IMR-90 (cell line): Measurements from ENCODE around the gene OMG. TPM values are rescaled to one million over a fixed set of nuclear protein-coding genes. Genes with fewer than 3 reads are reported as not detected.

Experiments used
- ATAC-seq: fragments of 200-7000 bp; cut with Tn5 transposase; 2 replicates; pipeline ENCODE4 v1.9.1; 2020; ENCODE audit warnings: low read depth, mild to moderate bottlenecking, moderate library complexity
- BruUV-seq: library from RNA; stranded (reverse); fragments of 400-500 nt; replicated peaks from 2 replicates; lab custom pipeline; 2021; lab: Mats Ljungman, UMichigan
- CTCF ChIA-PET: fragments of 300-600 bp; formaldehyde crosslinking; extraction: SDS; loops from one replicate; lab custom pipeline; 2021; ENCODE audit warnings: antibody characterized with exemption; lab: Yijun Ruan, JAX
- POLR2A ChIA-PET: fragments of 300-600 bp; sonication (Branson Sonifier 250); formaldehyde crosslinking; loops from one replicate; lab custom pipeline; 2022; ENCODE audit warnings: antibody characterized with exemption; ENCODE audit not compliant: unreplicated experiment; lab: Charles Lee
- DNase-seq: peaks from one replicate; pipeline ENCODE4 v3.0.0; 2013
- H2AFZ ChIP-seq: replicated peaks from 2 replicates; pipeline ENCODE3; 2013; ENCODE audit warnings: low read length, mild to moderate bottlenecking; ENCODE audit not compliant: poor library complexity
- H2AK5ac ChIP-seq: 2 replicates; pipeline ENCODE4 v1.6.1; 2013; ENCODE audit warnings: low read depth, low read length, inconsistent platforms
- H2AK9ac ChIP-seq: replicated peaks from 2 replicates; pipeline ENCODE3; 2013; ENCODE audit warnings: mild to moderate bottlenecking, low read depth, low read length, moderate library complexity; ENCODE audit not compliant: poor library complexity
- H2BK120ac ChIP-seq: 2 replicates; pipeline ENCODE4 v1.6.1; 2013; ENCODE audit warnings: low read depth, low read length, inconsistent platforms
- H2BK15ac ChIP-seq: 3 replicates; pipeline ENCODE4 v1.6.1; 2013; ENCODE audit warnings: low read depth, low read length, inconsistent platforms
- H2BK20ac ChIP-seq: 2 replicates; pipeline ENCODE4 v1.6.1; 2013; ENCODE audit warnings: low read depth, mild to moderate bottlenecking, inconsistent platforms, low read length, moderate library complexity
- H2BK5ac ChIP-seq: 2 replicates; pipeline ENCODE4 v1.6.1; 2013; ENCODE audit warnings: mild to moderate bottlenecking, low read depth, low read length, inconsistent platforms; ENCODE audit not compliant: poor library complexity, severe bottlenecking
- H3K14ac ChIP-seq: replicated peaks from 2 replicates; pipeline ENCODE4 v1.6.1; 2013; ENCODE audit warnings: low read depth, low read length, inconsistent platforms
- H3K18ac ChIP-seq: 2 replicates; pipeline ENCODE4 v1.6.1; 2013; ENCODE audit warnings: low read depth, low read length, control low read depth
- H3K23ac ChIP-seq: 2 replicates; pipeline ENCODE4 v1.6.1; 2013; ENCODE audit warnings: low read depth, low read length, inconsistent platforms
- H3K27ac ChIP-seq: 2 replicates; pipeline ENCODE4 v1.5.1; 2013; ENCODE audit warnings: mild to moderate bottlenecking, control low read depth, low read length; ENCODE audit not compliant: insufficient read depth
- H3K27me3 ChIP-seq: 2 replicates; pipeline ENCODE4 v1.6.1; 2013; ENCODE audit warnings: low read length; ENCODE audit not compliant: control insufficient read depth, insufficient read depth
- H3K36me3 ChIP-seq: 2 replicates; pipeline ENCODE4 v1.6.1; 2013; ENCODE audit warnings: low read length, mixed read lengths; ENCODE audit not compliant: control insufficient read depth, insufficient read depth
- H3K4ac ChIP-seq: 2 replicates; pipeline ENCODE4 v1.6.1; 2013; ENCODE audit warnings: low read depth, low read length, inconsistent platforms
- H3K4me1 ChIP-seq: 2 replicates; pipeline ENCODE4 v1.6.1; 2013; ENCODE audit warnings: low read length, mixed read lengths; ENCODE audit not compliant: control insufficient read depth, insufficient read depth
- H3K4me2 ChIP-seq: 2 replicates; pipeline ENCODE4 v1.6.1; 2013; ENCODE audit warnings: low read depth, mild to moderate bottlenecking, control low read depth, low read length, moderate library complexity
- H3K4me3 ChIP-seq: 2 replicates; pipeline ENCODE4 v1.5.1; 2013; ENCODE audit warnings: low read depth, mild to moderate bottlenecking, control low read depth, low read length, moderate library complexity; ENCODE audit not compliant: insufficient read depth
- H3K56ac ChIP-seq: 2 replicates; pipeline ENCODE4 v1.6.1; 2013; ENCODE audit warnings: low read length, inconsistent platforms; ENCODE audit not compliant: insufficient read depth; ENCODE audit errors: extremely low read depth
- H3K79me1 ChIP-seq, 2 experiments: 2 replicates each; pipeline ENCODE4 v1.6.1; 2013; ENCODE audit warnings: low read length in 2 of 2, inconsistent platforms in 1 of 2, low read depth in 1 of 2
- H3K9ac ChIP-seq: 2 replicates; pipeline ENCODE4 v1.6.1; 2013; ENCODE audit warnings: low read depth, low read length, control low read depth
- H3K9me1 ChIP-seq: 2 replicates; pipeline ENCODE4 v1.6.1; 2013; ENCODE audit warnings: low read length, inconsistent platforms; ENCODE audit not compliant: insufficient read depth
- H3K9me3 ChIP-seq: 2 replicates; pipeline ENCODE4 v1.6.1; 2013; ENCODE audit warnings: low read length; ENCODE audit not compliant: control insufficient read depth, insufficient read depth
- H4K20me1 ChIP-seq: 2 replicates; pipeline ENCODE4 v1.6.1; 2013; ENCODE audit warnings: low read length, inconsistent platforms; ENCODE audit not compliant: insufficient read depth
- H4K5ac ChIP-seq: 2 replicates; pipeline ENCODE4 v1.6.1; 2013; ENCODE audit warnings: mild to moderate bottlenecking, low read depth, low read length, control low read depth
- H4K8ac ChIP-seq, 2 experiments: 2 replicates each; pipeline ENCODE4 v1.6.1; 2013; ENCODE audit warnings: low read depth in 2 of 2, low read length in 2 of 2, control low read depth in 1 of 2, inconsistent platforms in 1 of 2
- H4K91ac ChIP-seq: 2 replicates; pipeline ENCODE4 v1.6.1; 2013; ENCODE audit warnings: low read depth, low read length, inconsistent platforms; ENCODE audit not compliant: insufficient read depth
- BHLHE40 ChIP-seq: fragments of 150-350 bp; IDR thresholded peaks from 2 replicates; pipeline ENCODE4 v1.6.1; 2016; ENCODE audit warnings: mild to moderate bottlenecking, low read depth, low read length
- CEBPB ChIP-seq: IDR thresholded peaks from 2 replicates; pipeline ENCODE4 v1.6.1; 2012; ENCODE audit warnings: low read depth, low read length, improper control_type of control experiment
- CHD1 ChIP-seq: IDR thresholded peaks from 2 replicates; pipeline ENCODE4 v1.6.1; 2012; ENCODE audit warnings: low read depth, low read length, improper control_type of control experiment
- FOS ChIP-seq: fragments of 150-350 bp; IDR thresholded peaks from 2 replicates; pipeline ENCODE4 v1.6.1; 2016; ENCODE audit warnings: low read depth, low read length
- MAFK ChIP-seq: IDR thresholded peaks from 2 replicates; pipeline ENCODE4 v1.6.1; 2012; ENCODE audit warnings: low read depth, low read length, improper control_type of control experiment
- MAZ ChIP-seq: IDR thresholded peaks from 2 replicates; pipeline ENCODE4 v1.6.1; 2012; ENCODE audit warnings: low read depth, mild to moderate bottlenecking, low read length, improper control_type of control experiment, moderate library complexity, borderline replicate concordance
- MXI1 ChIP-seq: IDR thresholded peaks from 2 replicates; pipeline ENCODE4 v1.6.1; 2012; ENCODE audit warnings: low read depth, mild to moderate bottlenecking, low read length, moderate library complexity, borderline replicate concordance
- NFE2L2 ChIP-seq: fragments of 150-350 bp; IDR thresholded peaks from 2 replicates; pipeline ENCODE4 v1.6.1; 2016; ENCODE audit warnings: low read depth, mild to moderate bottlenecking, low read length
- POLR2A ChIP-seq: IDR thresholded peaks from 2 replicates; pipeline ENCODE4 v1.6.1; 2012; ENCODE audit warnings: mild to moderate bottlenecking, low read depth, low read length
- RAD21 ChIP-seq: IDR thresholded peaks from 2 replicates; pipeline ENCODE4 v1.6.1; 2012; ENCODE audit warnings: low read length, improper control_type of control experiment
- RCOR1 ChIP-seq: IDR thresholded peaks from 2 replicates; pipeline ENCODE4 v1.6.1; 2012; ENCODE audit warnings: mild to moderate bottlenecking, low read length, improper control_type of control experiment; ENCODE audit not compliant: insufficient replicate concordance
- RFX5 ChIP-seq: IDR thresholded peaks from 2 replicates; pipeline ENCODE4 v1.8.0; 2012; ENCODE audit warnings: low read depth, mild to moderate bottlenecking, low read length, moderate library complexity
- SMC3 ChIP-seq: fragments of 150-350 bp; IDR thresholded peaks from 2 replicates; pipeline ENCODE4 v1.6.1; 2016; ENCODE audit warnings: low read depth, mild to moderate bottlenecking, antibody characterized with exemption, low read length, moderate library complexity
- dilution Hi-C: fragments of 300-500 bp; cut with HindIII; formaldehyde crosslinking; loops from one replicate; pipeline ENCODE4 v1.14.3; 2018; ENCODE audit warnings: low sequenced_read_pairs; ENCODE audit not compliant: unreplicated experiment
- in situ Hi-C: fragments of 300-500 bp; cut with MboI; formaldehyde crosslinking; loops from 3 replicates; pipeline ENCODE4 v1.14.3; 2019; ENCODE audit warnings: low sequenced_read_pairs, inconsistent platforms, mixed read lengths
- intact Hi-C: fragments of 100-400 bp; cut with micrococcal nuclease; formaldehyde crosslinking; loops from 2 replicates; pipeline ENCODE4 v1.10.0; 2022
- polyA plus RNA-seq, 3 experiments: library from polyadenylated mRNA; depleted of rRNA; stranded (reverse); fragments of >200 nt; gene quantifications; 2 replicates each; pipeline ENCODE4 v1.2.3, GENCODE V29; 2012; ENCODE audit warnings: low replicate concordance in 1 of 3
- total RNA-seq: library from RNA; depleted of rRNA; stranded (reverse); fragments of >200 nt; gene quantifications from 2 replicates; pipeline ENCODE4 v1.2.3, GENCODE V29; 2012
- TF ChIP-seq, protein P1 (sequence below): conservative IDR thresholded peaks from 2 replicates; pipeline ENCODE4 v1.5.1; 2012; ENCODE audit warnings: mild to moderate bottlenecking, low read depth, low read length, improper control_type of control experiment
- TF ChIP-seq, protein P2 (sequence below): fragments of 150-350 bp; IDR thresholded peaks from 2 replicates; pipeline ENCODE4 v1.6.1; 2016; ENCODE audit warnings: low read depth, mild to moderate bottlenecking, low read length, moderate library complexity, borderline replicate concordance
- TF ChIP-seq, protein P3 (sequence below): fragments of 150-350 bp; IDR thresholded peaks from 2 replicates; pipeline ENCODE4 v1.6.1; 2017; ENCODE audit warnings: mild to moderate bottlenecking, antibody characterized with exemption, low read length, low read depth

OMG gene
- total and polyA plus RNA-seq, 2 of the 4 experiments (the other 2 are of a cell fraction), result 0.18 TPM; not detected in 1

DNA sequence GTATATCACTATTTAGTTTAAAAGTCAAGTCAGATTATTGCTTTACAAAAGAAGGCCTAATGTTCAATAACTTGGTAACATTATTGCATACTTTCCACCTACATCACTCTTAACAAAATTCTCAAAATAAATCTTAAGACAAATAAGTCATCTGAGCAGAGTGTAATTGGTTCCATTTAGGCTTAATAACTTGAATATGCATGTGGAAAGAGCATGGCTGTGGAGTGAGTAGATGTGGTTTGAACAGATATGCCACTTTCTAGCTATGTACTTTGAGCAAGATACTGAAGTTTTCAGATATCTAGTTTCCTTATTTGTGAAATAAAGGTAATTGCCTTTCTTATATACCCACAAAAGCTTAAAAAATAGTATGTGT is 31.1 kb upstream of the OMG start:
- H3K9ac ChIP-seq, result no peak overlapping the region
- peak; percentile 55 for DNase-seq
- peak overlapping the region; percentile 94 for H2BK120ac ChIP-seq

More for the DNA sequence above, 31.1 kb upstream of the OMG start:
- peaks cover 0 to 21% of the 10 kb centered on the region in 2 experiments; a peak in 2 of 4 replicates for H3K79me1 ChIP-seq
- peak overlapping the region; percentile 81; the same call in 1 of the 2 replicates for H2AK5ac ChIP-seq
- H3K56ac ChIP-seq, result no peak overlapping the region
- no peak overlapping the region for H3K4me3 ChIP-seq
- dilution Hi-C loops, result no loop called here
- in situ Hi-C loops, result no loop called here
- H3K14ac ChIP-seq, result peak overlapping the region; percentile 72; the same call in 1 of the 2 replicates
- no peaks in the 10 kb centered on the region for H3K27me3 ChIP-seq
- no peak overlapping the region for H2AK9ac ChIP-seq
- BruUV-seq, result no TSS peak
- H2AFZ ChIP-seq, result no peak overlapping the region
- peak overlapping the region; percentile 86 for H2BK5ac ChIP-seq
- TF ChIP-seq NFE2L2 (no peak), CHD1 (no peak), RFX5 (no peak), FOS (no peak), SMC3 (no peak), RAD21 (no peak), MXI1 (no peak), BHLHE40 (no peak), RCOR1 (no peak), CEBPB (no peak), POLR2A (no peak), MAZ (no peak), MAFK (no peak)
- TF ChIP-seq, protein P1, sequence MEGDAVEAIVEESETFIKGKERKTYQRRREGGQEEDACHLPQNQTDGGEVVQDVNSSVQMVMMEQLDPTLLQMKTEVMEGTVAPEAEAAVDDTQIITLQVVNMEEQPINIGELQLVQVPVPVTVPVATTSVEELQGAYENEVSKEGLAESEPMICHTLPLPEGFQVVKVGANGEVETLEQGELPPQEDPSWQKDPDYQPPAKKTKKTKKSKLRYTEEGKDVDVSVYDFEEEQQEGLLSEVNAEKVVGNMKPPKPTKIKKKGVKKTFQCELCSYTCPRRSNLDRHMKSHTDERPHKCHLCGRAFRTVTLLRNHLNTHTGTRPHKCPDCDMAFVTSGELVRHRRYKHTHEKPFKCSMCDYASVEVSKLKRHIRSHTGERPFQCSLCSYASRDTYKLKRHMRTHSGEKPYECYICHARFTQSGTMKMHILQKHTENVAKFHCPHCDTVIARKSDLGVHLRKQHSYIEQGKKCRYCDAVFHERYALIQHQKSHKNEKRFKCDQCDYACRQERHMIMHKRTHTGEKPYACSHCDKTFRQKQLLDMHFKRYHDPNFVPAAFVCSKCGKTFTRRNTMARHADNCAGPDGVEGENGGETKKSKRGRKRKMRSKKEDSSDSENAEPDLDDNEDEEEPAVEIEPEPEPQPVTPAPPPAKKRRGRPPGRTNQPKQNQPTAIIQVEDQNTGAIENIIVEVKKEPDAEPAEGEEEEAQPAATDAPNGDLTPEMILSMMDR, result no peak
- TF ChIP-seq, protein P2, sequence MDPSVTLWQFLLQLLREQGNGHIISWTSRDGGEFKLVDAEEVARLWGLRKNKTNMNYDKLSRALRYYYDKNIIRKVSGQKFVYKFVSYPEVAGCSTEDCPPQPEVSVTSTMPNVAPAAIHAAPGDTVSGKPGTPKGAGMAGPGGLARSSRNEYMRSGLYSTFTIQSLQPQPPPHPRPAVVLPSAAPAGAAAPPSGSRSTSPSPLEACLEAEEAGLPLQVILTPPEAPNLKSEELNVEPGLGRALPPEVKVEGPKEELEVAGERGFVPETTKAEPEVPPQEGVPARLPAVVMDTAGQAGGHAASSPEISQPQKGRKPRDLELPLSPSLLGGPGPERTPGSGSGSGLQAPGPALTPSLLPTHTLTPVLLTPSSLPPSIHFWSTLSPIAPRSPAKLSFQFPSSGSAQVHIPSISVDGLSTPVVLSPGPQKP, result no peak
- TF ChIP-seq, protein P3, sequence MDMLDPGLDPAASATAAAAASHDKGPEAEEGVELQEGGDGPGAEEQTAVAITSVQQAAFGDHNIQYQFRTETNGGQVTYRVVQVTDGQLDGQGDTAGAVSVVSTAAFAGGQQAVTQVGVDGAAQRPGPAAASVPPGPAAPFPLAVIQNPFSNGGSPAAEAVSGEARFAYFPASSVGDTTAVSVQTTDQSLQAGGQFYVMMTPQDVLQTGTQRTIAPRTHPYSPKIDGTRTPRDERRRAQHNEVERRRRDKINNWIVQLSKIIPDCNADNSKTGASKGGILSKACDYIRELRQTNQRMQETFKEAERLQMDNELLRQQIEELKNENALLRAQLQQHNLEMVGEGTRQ, result no peak
- no peaks in the 10 kb centered on the region; the same call in 1 of the 2 replicates for H4K20me1 ChIP-seq
- peak overlapping the region; percentile 94; the same call in 1 of the 2 replicates for H2BK20ac ChIP-seq
- CTCF ChIA-PET, result no interaction called here
- no peak overlapping the region; the same call in 1 of the 2 replicates for H3K4me2 ChIP-seq
- H3K23ac ChIP-seq, result peak overlapping the region; percentile 96; the same call in 1 of the 2 replicates
- peak overlapping the region; percentile 75; the same call in 1 of the 2 replicates for H3K4ac ChIP-seq
- no peak overlapping the region for H4K5ac ChIP-seq
- peak; percentile 70 for ATAC-seq
- POLR2A ChIA-PET, result no interaction called here
- peaks cover 14% of the 10 kb centered on the region for H3K36me3 ChIP-seq
- intact Hi-C loops, result no loop called here
- H3K4me1 ChIP-seq, result peaks cover 6% of the 10 kb centered on the region; the same call in 1 of the 2 replicates
- peak overlapping the region in 1 of 2 experiments; percentile 82; a peak in 2 of 4 replicates for H4K8ac ChIP-seq
- H3K9me1 ChIP-seq, result peaks cover 7% of the 10 kb centered on the region
- H3K18ac ChIP-seq, result no peak overlapping the region; the same call in 1 of the 2 replicates
- no peaks in the 10 kb centered on the region for H3K9me3 ChIP-seq
- 0 out of 2 replicates have a peak overlapping the region, but pooled peaks have one; percentile 68 for H4K91ac ChIP-seq
- no peak overlapping the region for H2BK15ac ChIP-seq
- H3K27ac ChIP-seq, result no peak overlapping the region
